Neutrophil (primary cell): Measurements from ENCODE around the gene NBEAL2.
A peak's percentile ranks its signal among the peaks of the same experiment; 100 is the strongest.
"Not testable (repeated sequence)": the region's sequence is repeated elsewhere in the genome, so short reads cannot be mapped to it uniquely, and the experiment has no call there.

Source experiments
- H3K27ac ChIP-seq: fragments of 200-600 bp; sonication (generic); 2 replicates; pipeline ENCODE4 v1.5.1; 2016; ENCODE audit warnings: mild to moderate bottlenecking, moderate library complexity
- H3K27me3 ChIP-seq: fragments of 200-600 bp; sonication (generic); 2 replicates; pipeline ENCODE4 v1.6.0; 2016; ENCODE audit warnings: mild to moderate bottlenecking
- H3K36me3 ChIP-seq: fragments of 200-600 bp; sonication (generic); 2 replicates; pipeline ENCODE4 v1.5.1; 2017
- H3K4me1 ChIP-seq, 2 experiments: fragments of 200-600 bp in 1 of 2; sonication (generic) in 1 of 2; 1 replicate in 1 of 2; 2 replicates in 1 of 2; pipeline versions ENCODE4 v1.5.1 to v1.6.1; 2013 to 2016; ENCODE audit warnings: low read depth in 1 of 2, low read length in 1 of 2, mild to moderate bottlenecking in 1 of 2, moderate library complexity in 1 of 2; ENCODE audit not compliant: control insufficient read depth in 1 of 2, insufficient read depth in 1 of 2
- H3K4me3 ChIP-seq, 2 experiments: fragments of 200-600 bp in 1 of 2; sonication (generic) in 1 of 2; 1 replicate in 1 of 2; 2 replicates in 1 of 2; pipeline ENCODE4 v1.5.1; 2013 to 2016; ENCODE audit warnings: low read depth in 1 of 2, low read length in 1 of 2, mild to moderate bottlenecking in 1 of 2, moderate library complexity in 1 of 2
- H3K9me3 ChIP-seq: fragments of 200-600 bp; sonication (generic); 2 replicates; pipeline ENCODE4 v1.5.1; 2016
- TF ChIP-seq, protein P1 (sequence below): fragments of 200-600 bp; sonication (generic); IDR thresholded peaks from 2 replicates; pipeline ENCODE4 v1.5.1; 2016; ENCODE audit warnings: antibody characterized with exemption

Gene NBEAL2

DNA sequence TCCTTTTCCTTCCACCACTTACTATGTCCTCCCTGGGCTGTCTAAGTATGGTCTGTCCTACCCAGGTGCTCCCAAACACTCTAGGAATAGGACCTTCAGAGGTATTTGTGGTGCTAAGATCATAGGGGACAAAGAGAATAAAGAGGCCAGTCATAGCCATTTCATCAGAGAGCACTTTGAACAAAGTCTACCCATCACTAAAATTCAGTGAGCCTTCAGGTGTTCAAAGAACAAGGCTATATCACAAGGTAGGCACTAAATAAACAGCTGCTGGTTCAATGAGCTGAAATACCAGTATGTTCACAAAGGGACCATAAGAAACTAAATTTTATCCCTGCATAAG, 38.8 kb downstream of the NBEAL2 start:
- H3K36me3 ChIP-seq = peaks cover 47% of the 10 kb centered on the region

DNA sequence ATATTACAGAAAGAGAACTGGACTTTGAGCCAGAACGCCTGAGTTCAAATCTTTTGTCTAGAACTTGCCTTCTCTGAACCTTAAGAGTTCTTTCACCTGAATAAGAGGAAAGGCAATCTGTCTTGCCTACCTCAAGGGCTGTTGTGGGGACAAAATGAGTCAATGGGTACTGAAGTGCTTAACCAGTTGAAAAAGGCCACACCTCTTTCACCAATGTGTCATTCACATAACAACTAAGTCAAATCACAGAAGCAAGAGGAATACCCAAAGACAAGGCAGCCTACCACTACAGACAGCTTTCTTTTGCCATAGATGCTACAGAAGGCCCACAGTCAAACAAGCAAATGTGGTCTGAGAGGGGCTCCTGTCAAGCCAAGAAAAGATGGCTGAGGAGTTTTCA, 39.7 kb downstream of the NBEAL2 start:
- Histone ChIP-seq H3K27me3 (no peaks in the 10 kb centered on the region), H3K36me3 (peaks cover 37% of the 10 kb centered on the region), H3K4me1 (peaks cover 25% of the 10 kb centered on the region in 2 experiments), H3K27ac (peak overlapping the region; percentile 75), H3K4me3 (no peak overlapping the region), H3K9me3 (no peaks in the 10 kb centered on the region)
- TF ChIP-seq, protein P1, sequence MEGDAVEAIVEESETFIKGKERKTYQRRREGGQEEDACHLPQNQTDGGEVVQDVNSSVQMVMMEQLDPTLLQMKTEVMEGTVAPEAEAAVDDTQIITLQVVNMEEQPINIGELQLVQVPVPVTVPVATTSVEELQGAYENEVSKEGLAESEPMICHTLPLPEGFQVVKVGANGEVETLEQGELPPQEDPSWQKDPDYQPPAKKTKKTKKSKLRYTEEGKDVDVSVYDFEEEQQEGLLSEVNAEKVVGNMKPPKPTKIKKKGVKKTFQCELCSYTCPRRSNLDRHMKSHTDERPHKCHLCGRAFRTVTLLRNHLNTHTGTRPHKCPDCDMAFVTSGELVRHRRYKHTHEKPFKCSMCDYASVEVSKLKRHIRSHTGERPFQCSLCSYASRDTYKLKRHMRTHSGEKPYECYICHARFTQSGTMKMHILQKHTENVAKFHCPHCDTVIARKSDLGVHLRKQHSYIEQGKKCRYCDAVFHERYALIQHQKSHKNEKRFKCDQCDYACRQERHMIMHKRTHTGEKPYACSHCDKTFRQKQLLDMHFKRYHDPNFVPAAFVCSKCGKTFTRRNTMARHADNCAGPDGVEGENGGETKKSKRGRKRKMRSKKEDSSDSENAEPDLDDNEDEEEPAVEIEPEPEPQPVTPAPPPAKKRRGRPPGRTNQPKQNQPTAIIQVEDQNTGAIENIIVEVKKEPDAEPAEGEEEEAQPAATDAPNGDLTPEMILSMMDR = no peak

More for the DNA sequence above, 38.8 kb downstream of the NBEAL2 start:
- H3K27me3 ChIP-seq = no peaks in the 10 kb centered on the region
- H3K27ac ChIP-seq = peak overlapping the region; percentile 75
- TF ChIP-seq, protein P1 = no peak
- H3K4me1 ChIP-seq = peaks cover 25% of the 10 kb centered on the region in 2 experiments
- no peaks in the 10 kb centered on the region for H3K9me3 ChIP-seq
- no peak overlapping the region for H3K4me3 ChIP-seq

GRCh38 chr3:47020311-47020710, 40.8 kb downstream of the NBEAL2 start:
- Histone ChIP-seq H3K27ac (no peak overlapping the region), H3K27me3 (no peaks in the 10 kb centered on the region), H3K4me1 (peaks cover 25% of the 10 kb centered on the region in 2 experiments), H3K9me3 (no peaks in the 10 kb centered on the region), H3K4me3 (no peak overlapping the region), H3K36me3 (peaks cover 28% of the 10 kb centered on the region)
- TF ChIP-seq, protein P1 = no peak

- Histone ChIP-seq H3K36me3 (peaks cover 11% of the 10 kb centered on the region), H3K9me3 (no peaks in the 10 kb centered on the region), H3K27ac (no peak overlapping the region), H3K4me1 (peaks cover 12 to 13% of the 10 kb centered on the region in 2 experiments), H3K27me3 (no peaks in the 10 kb centered on the region), H3K4me3 (no peak overlapping the region)
- TF ChIP-seq, protein P1 = no peak
Measured at GRCh38 chr3:47022641-47023071, 43.2 kb downstream of the NBEAL2 start.

- no peaks in the 10 kb centered on the region for H3K27me3 ChIP-seq
- TF ChIP-seq, protein P1 = no peak
- H3K9me3 ChIP-seq = no peaks in the 10 kb centered on the region
- no peak overlapping the region for H3K4me3 ChIP-seq
- peaks cover 9% of the 10 kb centered on the region for H3K36me3 ChIP-seq
- no peaks in the 10 kb centered on the region for H3K4me1 ChIP-seq
- H3K27ac ChIP-seq = no peak overlapping the region
Measured at GRCh38 chr3:47024932-47025331, 45.5 kb downstream of the NBEAL2 start.

- not testable (repeated sequence) for H3K9me3 ChIP-seq, H3K36me3 ChIP-seq, H3K4me3 ChIP-seq, H3K4me1 ChIP-seq, H3K27ac ChIP-seq, H3K27me3 ChIP-seq
Measured at GRCh38 chr3:47026432-47026831, 47.0 kb downstream of the NBEAL2 start.
